NCI-H524 (cell line): ENCODE data around the gene FGF14.

Experiments used
- DNase-seq, 2 experiments: peaks; one replicate each; lab custom pipeline; 2025; lab: John Stamatoyannopoulos, UW

The FGF14 gene

GRCh38 chr13:102367836-102368235, 34.0 kb downstream of the FGF14 start:
- no peak for DNase-seq

- no peak for DNase-seq
Observed at GRCh38 chr13:102361113-102361512, 40.7 kb downstream of the FGF14 start.

GRCh38 chr13:102359264-102359663, 42.6 kb downstream of the FGF14 start:
- no peak for DNase-seq

GRCh38 chr13:102355251-102355650, 46.6 kb downstream of the FGF14 start:
- no peak for DNase-seq

DNA sequence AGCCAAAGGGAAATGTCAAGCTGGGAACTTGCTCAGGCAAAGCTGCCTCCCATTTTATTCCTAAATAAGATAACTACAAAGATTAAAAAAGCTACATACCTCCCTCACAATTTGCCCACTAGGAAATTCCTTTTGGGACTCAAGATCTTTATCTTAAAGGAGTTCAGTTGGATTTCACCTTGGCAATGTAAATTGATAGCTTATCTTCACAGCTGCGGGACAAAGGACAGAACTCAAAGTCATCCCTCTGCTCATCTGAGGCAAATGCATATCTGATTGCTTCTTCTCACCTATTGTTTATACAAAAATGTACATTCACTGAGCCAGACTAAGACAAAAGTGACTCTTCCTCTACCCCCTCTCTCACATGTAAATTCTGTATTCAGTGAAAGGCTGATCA, 47.8 kb downstream of the FGF14 start:
- no peak for DNase-seq

DNA sequence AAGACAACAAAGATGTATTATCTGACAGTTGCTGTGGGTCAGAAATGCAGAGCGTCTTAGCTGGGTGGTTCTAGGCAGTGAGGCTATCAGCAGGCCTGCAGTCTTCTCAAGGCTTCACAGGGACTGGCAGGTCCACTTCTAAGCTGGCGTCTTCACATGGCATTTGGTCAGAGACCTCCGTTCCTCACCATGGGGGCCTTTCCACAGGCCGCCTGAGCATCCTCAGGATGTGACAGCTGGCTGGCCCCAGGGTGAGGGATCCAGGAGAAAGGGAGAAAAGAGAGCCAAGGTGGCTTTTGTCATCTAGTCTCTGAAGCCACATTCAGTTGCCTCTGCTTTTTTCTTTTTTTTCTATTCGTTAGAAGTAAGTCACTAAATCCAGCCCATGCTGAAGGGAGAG, 50.3 kb downstream of the FGF14 start:
- DNase-seq = no peak

DNA sequence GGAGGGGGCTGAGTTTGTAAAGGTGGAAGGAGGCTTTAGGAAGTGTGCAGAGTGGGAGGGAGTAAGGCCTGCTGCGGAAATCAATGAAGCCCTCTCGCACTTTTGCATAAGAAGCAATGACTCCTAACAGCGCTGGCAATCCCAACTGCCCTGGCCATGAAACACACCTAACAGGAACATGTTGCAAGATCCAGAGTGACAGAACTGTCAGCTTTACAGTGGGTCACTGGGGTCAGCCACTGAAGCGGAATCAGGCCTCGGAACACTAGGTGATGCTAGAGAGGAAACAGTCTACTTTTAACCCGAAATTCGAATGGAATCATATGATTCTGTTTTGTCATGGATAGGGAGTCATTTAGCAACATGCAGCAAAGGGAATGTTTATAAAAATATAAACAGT, 54.4 kb downstream of the FGF14 start:
- no peak for DNase-seq

- DNase-seq = no peak
Observed at GRCh38 chr13:102346769-102347168, 55.1 kb downstream of the FGF14 start.

- DNase-seq = no peak
Observed at GRCh38 chr13:102344410-102344809, 57.4 kb downstream of the FGF14 start.

DNA sequence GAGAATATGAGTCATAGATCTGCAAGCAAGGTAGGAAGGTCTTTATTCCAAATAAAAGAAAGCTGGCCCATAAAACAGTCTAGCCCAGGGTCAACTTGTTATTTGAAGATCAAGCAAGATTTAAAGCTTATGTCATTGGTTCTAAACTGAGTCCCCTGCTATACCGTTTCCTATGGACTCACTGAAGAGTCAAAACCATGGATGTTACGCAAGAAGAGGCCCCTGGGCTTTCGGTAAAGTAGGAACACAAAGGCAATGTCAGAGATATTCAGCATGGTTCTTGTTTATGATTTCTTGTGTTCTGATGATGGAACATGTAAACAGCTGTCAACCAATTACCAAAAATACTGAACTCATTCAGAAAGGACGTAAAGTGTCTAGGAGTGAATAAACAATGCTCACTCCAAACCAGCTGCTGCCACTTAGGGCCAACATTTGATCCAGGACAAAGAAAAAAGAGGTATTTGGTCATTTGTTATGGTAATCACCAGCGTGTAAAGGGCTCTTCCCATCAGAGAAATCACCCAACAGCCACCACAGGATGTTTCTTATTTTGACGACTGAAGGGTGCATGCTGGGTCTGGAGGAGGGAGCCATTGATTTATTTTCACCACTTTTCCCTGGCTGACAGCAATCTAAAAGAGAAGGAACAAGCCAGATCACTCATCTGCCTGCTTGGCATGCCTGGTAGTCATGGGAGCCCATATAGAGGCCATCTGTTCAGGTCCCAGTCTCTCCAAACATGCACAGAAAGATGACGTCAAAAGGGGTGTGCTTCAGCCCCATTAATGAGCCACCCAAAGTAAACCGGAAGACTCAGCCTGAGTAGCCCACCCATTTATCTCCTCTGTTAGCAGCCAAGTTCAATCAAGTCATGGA, 68.3 kb downstream of the FGF14 start:
- DNase-seq = no peak

- no peak for DNase-seq
Observed at GRCh38 chr13:102328909-102329308, 72.9 kb downstream of the FGF14 start.

GRCh38 chr13:102327119-102327617, 74.7 kb downstream of the FGF14 start:
- no peak for DNase-seq

GRCh38 chr13:102326381-102327118, 75.3 kb downstream of the FGF14 start:
- no peak for DNase-seq

- no peak for DNase-seq
Observed at GRCh38 chr13:102325321-102325720, 76.5 kb downstream of the FGF14 start.

- DNase-seq = no peak
Observed at GRCh38 chr13:102323505-102323904, 78.3 kb downstream of the FGF14 start.

DNA sequence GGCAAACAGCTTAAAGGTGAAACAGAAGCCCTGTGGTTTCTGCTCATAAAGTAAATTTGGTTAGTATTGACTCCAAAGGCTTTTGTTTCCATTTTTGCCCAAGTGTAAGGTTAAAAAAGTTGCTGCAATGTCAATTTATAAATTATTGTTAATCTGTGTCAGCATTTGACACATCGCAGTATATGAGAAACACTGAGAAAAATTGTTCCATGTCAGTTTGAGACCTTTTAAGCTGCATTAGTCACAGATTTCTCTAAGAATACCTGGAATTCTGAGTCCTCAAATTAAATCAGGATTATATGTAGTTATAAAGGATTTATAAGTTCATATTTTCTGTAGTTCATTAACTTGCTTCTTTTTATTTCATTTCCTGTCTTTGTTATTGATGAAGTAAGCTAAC, 78.8 kb downstream of the FGF14 start:
- no peak for DNase-seq

DNA sequence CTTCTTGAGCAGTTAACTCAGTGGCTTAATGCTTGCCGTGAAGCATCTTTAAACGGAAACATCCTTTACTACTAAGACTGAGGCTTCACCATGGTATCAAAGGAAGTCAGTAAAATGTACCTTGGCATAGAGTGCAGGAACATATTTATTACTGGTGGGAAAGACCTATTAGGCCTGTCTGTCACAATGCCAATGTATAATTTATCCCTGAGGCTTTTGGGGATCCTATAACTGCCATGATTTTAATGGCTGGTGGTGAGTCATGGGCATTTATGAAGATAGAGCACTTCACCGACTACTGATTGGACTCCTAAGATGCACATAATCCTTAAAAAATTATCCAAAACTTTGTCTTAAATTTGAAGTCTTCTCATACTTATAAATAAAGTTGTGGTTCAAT, 79.6 kb downstream of the FGF14 start:
- no peak for DNase-seq

DNA sequence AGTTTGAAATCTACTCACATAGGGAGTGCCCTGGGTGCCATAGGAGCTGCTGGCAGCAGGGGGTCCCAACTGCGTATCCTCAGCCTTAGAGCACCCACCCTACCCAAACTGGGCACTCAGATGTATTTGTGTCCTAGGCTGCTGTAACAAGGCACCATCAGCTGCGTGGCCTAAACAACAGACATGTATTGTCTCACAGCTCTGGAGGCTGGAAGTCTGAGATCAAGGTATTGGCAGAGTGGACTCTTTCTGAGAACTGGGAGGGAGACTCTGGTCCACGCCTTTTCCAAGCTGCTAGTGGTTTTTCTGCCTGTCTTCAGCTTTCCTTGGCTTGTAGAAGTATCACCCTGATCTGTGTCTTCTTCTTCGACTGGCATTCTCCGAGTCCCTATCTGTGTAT, 83.6 kb downstream of the FGF14 start:
- no peak for DNase-seq

DNA sequence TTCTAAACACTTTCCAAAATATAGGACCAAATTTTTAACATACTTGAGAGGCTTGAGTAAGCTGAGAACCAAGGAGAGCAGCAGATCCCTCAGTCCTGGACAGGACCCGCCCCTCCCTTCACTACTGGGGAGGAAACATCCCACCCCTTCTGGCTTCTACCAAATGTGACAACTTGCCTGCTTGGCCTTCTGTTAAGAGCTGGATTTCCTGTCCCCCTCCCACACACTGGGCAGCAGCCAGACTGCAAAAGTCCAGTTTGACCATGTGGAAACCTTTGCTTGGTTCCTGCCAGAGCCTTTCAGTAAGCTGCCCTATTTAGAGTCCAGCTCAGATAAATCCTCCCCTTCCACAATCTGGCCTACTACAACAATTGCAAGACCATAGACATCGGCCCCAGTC, 84.3 kb downstream of the FGF14 start:
- no peak for DNase-seq

GRCh38 chr13:102316732-102317131, 85.1 kb downstream of the FGF14 start:
- no peak for DNase-seq

DNA sequence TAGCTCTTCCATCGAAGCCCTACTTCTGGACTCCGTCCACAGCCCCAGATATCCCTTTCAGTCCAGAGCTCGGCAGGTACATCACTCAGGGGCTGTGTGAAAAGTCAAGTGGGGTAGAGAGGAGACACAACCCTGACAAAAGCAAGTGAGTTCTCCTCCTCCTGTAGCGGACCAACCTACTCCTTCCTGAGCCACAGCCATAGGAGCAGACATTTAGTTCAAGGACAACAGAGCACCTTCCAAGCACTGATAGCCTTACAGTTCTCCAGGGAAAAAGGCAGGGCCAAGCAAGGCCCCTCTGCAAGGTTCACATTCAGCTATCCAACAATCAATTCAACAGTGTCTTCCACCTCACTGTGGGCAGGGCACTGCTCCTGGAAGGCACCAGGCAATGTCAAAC, 89.0 kb downstream of the FGF14 start:
- DNase-seq = no peak

DNA sequence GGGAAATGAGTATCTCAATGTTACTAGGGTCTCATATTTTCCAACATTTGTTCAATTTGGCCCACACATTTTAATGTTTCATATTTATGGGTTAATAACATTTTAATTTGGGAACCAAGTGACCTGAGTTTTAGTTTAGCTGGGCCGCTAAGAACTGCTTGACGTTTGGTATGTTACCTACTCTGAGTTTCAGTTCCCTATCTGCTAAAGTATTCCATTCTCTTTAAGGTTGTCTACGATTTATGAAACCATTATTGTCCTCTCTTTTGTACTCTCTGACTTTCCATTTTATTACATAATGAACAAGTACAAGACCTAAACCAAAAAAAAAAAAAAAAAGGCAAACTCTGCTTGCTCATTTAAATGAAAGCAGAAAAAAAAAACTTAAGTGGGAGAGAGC, 89.9 kb downstream of the FGF14 start:
- DNase-seq = no peak

GRCh38 chr13:102311419-102311796, 90.4 kb downstream of the FGF14 start:
- DNase-seq = no peak
